HG02870 (cell line): ENCODE measurements around the gene RNF214.
"Not testable (repeated sequence)": the region's sequence is repeated elsewhere in the genome, so short reads cannot be mapped to it uniquely, and the experiment has no call there.

Experiments used
- ATAC-seq: cut with Tn5 transposase; IDR thresholded peaks from one replicate; pipeline ENCODE4 v1.9.1; 2021; ENCODE audit warnings: mild to moderate bottlenecking, moderate library complexity; ENCODE audit not compliant: unreplicated experiment

RNF214 gene

DNA sequence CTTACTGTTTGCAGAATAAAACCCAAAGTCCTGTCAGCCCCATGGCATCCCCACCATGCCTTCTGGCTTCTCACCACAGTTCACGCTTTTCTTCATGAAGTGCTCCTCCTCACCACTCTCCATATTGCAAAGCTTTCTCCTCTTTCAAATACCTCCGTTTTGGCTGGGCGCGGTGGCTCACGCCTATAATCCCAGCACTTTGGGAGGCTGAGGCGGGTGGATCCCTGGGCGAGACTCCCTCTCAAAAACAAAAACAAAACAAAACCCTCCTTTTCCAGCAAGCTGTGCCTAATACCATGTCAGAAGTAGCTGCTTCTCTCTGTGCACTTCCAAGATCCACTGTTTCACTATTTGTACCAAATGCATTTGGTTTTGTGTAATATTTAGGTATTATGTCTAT is 76.8 kb downstream of the RNF214 start:
- no peak for ATAC-seq

DNA sequence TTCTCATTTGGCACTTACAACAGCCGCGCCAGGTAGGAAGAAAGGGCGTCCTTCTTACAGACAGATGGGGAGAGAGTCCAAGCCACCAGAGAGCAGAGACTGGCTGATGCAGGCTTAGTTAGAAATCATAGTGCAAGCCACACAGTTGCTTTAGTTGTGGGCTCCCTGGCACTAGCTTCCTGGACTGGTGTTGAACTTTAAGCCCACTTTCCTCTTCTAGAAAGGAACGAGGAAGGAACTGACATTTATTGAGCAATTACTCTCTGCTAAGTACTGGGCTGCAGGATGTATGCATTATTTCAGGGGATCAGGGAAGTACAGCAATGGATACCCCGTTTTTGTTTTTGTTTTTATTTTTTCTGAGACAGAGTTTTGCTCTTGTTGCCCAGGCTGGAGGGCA is 80.6 kb downstream of the RNF214 start:
- no peak for ATAC-seq

DNA sequence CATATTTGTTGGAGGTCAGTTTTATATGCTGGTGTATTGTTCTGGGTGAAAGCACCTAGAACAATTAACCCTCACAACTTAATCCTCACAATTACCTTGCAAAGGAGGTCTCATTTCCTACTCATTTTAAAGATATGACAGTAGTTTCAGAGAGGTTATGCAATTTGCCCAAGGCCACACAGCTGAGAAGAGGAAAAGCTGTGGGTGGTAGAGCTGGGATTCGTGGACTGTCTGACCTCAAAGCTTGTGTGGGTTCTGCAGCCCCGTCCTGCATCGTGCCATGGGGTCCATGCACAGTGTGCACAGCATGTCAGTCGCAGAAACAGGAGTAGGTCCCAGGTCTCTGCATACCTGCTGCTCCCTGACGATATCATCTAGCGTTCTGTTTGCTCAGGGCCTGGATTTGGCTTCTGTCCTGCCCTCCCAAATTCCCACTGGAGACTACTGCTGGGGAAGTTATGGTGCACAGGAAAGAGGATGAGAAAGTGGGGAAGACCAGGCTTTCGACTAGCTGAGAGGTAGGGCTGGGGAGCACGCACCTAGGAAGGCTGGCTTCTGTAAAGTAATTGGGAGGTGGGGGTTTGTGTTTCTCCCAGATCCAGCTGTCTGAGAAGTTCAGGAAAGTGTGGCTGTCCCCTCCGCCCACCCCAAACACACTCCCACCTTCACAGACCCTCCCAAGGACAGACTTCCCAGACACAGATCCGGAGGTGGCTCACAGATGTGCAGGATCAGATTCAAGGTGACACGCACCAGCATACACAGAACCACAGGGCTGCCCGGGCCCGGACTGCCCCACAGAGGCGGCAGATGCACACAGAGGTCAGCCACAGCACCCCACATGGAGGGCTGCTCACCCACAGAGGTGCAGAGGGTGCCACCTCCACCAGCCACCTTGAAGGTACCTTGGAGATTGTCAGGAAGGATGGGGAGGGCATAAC is 81.6 kb downstream of the RNF214 start:
- no peak for ATAC-seq

DNA sequence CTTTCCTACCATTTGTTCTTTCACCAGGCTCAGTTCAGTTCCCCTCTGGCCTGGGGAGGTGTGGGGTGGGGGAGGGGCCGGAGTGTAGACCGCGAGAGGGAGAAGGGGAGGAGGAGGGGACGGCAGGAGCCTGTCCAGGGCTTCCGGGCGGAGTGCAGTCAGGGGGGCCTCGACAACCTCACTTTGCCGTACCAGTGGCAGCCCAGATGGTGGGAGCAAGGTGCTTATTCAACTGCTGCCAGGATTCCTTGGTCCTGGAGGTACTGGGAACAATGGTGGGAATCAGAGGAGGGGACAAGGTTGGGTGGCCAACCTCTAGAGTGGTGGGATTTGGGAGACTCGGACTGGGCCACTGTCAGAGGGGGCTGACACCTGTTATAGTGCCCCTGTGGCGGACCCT is 82.4 kb downstream of the RNF214 start:
- ATAC-seq, result no peak

DNA sequence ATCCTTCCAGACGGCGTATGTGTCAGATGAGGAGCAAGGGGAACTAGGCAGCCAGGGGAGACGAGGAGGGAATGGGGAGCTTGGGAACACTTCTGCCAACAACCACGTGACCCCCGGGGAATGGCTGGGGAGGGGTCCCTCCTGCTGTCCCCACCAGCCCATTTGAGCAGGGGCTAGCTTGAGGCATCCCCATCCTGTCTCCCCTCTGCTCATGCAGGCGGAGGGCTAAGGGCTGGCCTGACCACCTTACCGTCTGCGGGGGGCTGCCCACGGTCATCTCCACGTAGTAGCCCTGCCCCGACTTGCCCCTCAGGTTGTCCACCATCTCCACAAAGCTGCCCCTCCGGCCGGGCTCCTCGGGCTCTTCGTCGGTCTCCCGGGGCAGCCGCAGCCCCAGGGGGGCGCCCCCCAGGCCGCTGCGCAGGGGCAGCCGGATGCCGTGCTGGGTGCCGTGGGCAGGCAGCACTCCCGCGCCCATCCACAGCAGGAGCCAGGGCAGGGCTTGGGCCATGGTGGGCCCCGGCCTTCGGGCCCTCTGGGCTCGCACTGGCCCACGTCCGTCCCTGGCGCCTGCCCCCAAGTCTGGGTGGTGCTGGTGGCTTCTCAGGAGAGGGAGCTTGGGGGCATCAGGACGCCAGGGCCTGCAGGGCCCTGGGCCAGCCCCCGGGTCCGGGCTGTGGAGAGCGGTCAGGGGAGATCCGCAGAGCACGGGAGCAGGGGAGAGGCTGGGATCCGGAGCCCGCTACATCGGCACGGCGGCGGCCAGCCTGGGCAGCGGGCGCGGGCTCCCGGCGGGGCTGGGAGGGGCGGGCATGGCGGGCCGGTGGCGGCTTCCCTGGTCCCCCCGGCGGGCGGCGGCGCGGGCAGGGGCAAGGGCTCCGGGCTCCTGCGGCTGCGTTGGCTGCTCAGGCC is 83.1 kb downstream of the RNF214 start:
- no peak for ATAC-seq

DNA sequence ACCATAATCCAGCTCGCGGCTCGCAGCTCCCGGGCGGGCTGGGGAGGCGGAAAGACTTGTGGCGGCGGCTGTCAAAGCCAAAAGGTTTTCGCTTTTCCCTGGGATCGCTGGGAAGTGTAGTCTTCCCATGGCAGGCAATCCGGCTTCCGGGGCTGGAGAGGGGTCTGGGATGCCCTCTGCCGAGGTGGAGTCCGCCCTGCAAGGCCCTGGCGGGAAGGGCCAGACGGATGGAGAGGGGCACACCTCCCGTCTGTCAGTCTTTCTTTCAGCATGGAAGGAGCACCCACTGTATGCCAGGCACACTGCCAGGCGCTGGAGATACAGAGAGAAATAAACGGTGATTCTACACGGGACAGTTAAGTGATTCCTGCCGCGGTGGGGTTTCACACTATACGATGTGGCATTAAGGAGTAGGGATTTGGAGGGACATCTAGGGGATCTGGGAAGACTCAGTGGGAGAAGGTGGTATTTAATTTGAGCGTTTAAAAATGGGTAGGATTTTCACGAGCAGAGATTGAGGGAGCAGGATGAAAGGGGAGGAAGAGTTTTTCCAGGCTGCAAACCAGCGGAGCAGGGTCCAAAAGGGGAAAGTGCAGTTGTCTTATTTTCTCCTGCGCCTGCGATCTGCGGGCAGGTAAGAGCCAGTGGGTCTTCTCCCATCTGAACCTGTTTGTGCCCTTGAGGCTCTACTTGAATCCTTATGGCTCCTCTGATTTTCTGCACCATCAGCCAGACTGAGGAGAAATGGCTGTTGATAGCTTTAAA is 83.9 kb downstream of the RNF214 start, which contains the start of gene BACE1:
Gene BACE1 (minus strand): TSS at position 60 of the 765 bp plus-strand sequence. CDS start 461 bp downstream, outside the sequence.
- ATAC-seq, result no peak

DNA sequence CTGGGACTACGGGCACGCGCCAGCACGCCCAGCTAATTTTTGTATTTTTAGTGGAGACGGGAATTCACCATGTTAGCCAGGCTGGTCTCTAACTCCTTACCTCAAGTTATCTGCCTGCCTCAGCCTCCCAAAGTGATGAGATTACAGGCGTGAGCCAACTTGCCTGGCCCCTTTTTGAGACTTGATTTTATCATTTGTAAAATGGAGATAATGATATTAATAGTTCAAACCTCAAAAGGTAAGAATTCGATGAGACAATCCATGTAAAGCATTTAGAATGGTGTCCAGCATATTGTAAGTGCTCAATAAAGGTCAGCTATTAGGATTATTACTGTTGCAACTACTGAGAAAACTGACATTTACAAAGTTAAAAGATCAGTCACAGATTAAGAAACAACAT is 86.3 kb downstream of the RNF214 start:
- no peak for ATAC-seq

DNA sequence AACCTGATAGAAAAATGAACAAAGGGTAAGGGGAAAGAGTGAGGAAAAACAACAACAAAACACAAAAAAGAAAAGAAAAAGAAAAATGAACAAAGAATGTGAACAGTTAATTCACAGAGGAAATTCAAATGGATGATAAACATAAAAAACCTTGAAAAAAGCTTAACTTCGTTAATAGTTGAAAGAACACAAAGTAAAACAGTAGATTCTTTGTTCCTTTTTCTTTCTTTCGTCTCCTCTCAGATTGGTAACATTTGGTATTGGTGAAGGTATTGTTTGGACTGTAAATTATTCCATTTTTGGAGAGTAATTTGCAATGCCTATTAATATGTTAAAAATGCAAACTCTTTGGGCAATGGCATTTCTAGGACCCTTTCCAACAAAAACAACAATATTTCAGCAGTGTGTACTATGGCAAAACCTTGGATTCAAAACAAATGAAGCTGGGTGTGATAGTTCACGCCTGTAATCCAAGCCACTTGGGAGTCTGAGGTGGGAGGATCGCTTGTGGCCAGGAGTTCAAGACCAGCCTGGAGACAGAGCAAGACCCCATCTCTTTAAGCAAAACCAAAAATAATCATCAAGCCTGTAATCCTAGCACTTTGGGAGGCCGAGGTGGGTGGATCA is 86.9 kb downstream of the RNF214 start:
- no peak for ATAC-seq

DNA sequence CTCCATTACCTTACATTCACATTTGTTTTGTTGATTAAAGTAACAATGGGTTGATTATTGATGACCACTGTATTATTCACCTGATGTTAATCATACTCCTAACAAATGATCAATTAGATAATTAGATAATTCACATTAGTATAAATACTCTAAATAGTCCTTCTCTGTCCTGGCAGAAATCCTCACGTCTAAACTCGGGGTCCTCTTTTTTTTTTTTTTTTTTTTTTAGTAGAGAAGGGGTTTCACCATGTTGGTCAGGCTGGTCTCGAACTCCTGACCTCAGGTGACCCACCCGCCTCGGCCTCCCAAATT is 94.7 kb downstream of the RNF214 start:
- ATAC-seq, result not testable (repeated sequence)

DNA sequence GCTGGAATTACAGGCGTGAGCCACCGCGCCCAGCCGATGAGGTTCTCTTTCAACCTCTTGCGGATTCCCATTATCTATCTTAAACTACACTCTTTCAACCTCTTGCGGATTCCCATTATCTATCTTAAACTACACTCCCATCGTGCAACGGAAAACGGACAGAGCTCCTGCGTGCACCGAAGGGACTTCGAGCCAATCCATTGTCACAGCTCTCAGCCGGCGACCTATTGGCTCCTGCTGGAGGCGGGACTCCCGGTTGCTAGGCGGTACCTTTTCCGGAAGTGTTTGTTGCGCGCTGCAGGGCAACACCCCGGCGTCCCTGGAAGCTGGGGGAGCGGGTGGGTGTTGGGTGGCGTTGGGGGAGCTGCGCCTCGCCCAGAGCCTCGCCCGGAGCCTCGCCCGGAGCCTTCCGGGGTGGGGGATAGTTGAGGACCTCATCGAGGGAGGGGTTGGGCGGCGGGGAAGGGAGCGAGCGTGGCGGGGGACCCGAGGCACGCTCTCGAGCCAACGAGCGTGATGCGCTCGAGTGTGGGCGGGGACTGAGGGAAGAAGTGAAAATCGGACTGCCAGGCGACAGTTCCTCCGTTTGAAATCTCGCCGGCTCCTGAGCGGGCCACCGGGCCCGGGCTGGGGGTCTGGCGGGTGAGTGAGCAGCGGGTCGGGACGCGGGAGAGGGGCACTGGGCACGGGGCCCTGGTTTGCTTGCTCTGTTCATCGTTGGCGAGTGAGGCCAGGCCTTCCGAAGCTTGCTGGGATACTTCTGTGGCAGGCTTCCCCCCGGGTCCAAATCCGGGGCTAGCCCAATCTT is 95.3 kb downstream of the RNF214 start, which contains the start of gene CEP164:
Gene CEP164 (plus strand): TSS at position 288 of the 808 bp plus-strand sequence. CDS start 10,733 bp downstream, outside the sequence.
- peak; percentile 94 for ATAC-seq

DNA sequence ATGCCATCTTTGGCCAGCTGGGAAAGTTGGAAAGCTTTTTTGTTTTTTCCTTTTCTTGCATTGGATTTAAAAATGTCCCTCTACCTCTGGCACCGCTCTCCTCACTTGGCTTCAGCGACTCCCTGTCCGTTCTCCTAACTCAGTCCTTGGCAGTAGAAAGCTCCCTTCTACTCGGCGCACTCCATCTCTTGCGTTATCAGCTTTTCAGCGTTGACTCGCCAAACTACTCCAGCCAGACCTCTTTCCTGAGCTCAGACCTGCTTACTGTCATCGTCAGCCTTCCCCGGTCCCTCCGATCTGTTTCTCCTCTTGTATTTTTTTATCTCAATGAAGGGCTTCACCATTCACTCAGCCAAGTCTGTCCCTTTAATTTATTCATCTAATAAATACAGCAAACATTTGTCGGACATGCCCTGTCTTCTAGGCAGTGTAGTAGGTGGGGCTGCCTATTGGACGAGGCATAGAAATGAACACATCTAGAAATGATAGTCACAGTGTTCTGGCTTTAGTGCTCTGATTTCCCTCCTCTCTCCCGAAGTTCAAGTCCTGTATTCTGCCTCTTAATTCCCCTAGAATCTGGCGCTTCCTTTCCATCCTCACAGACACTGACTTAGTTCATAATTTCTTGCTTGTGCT is 96.0 kb downstream of the RNF214 start:
- ATAC-seq, result no peak

DNA sequence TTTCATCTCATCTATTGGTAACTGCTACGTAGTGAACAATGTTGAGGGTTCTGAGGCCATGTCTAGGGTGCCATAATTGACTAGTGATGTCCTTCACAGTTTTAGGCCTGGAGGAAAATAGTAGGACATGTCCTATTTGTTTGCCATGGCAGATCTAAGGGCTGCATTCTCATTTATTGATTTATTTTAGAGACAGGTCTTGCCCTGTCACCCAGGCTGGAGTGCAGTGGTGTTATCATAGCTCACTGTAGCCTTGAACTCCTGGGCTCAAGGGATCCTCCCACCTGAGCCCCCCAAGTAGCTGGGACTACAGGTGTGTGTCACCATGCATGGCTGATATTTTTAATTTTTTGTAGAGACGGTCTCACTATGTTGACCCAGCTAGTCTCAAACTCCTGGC is 100.4 kb downstream of the RNF214 start:
- no peak for ATAC-seq

DNA sequence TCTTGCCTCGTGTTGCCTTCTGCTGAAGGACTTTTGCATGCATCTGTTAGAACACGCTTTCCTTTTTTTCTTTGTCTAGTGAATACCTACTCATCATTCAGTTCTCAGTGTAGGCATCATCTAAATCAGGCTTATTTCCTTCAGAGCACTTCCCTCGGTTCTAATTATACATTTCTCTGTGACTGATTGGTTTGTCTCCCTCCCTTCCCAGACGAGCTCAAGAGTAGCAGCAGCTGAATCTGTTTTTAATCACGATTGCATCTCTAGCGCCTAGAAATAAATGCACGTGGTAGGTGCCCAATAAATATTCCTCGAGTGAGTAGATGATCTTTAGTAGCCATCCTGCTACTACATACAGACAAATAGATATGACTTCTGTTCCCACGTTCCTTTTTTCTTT is 101.4 kb downstream of the RNF214 start:
- ATAC-seq, result no peak

DNA sequence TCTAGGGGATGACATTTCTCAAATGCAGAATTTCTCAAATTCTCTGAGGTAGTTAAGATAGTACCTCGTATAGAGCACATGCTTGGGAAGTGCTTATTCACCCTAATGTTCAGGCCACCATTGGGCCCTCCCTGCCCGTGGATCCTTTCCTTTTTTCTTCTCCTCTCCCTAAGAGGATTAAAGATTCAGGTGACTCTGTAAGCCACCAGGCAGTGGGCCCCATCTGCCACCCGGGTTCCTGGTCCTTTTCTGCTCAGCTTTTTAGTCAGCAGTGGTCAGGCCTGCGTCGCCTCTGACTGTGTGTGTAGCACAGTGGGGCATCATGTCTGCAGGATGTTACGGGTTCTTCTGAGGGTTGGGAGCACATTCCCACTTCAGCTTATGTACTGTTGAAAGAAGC is 102.4 kb downstream of the RNF214 start:
- no peak for ATAC-seq

DNA sequence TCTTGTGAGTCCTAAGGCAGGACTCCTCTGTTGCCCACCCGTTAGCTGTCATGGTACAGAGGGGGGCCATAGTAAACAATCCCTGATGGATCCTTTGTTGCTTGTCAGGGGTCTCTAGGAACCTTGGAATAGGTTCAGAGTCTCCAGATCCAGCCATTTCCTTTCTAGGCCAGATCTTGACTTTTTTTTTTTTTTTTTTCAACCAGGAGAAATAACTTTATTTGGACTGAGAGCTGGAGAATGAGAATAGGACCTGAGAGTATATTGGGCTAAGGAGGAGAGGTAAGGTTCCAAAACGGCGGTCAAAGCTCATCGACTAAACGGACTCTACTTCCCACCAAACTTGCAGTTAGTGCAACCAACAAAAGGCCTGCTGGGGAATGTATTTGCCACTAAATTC is 102.9 kb downstream of the RNF214 start:
- ATAC-seq, result no peak
